Activated CD4-positive, alpha-beta T cell treated with anti-CD3 and anti-CD28 coated beads, Interleukin-2, amount 10 ng/mL, durations not matched to agents 7 days and 5 days (primary cell): Measurements from ENCODE around the gene ZNF681. TPM values are rescaled to one million over a fixed set of nuclear protein-coding genes. Genes with fewer than 3 reads are reported as not detected.

Experiments used
- CTCF ChIA-PET: fragments of 350-600 bp; sonication (Branson Sonifier 250); formaldehyde crosslinking; loops from one replicate; lab custom pipeline; 2021; ENCODE audit warnings: antibody characterized with exemption; lab: Charles Lee
- POLR2A ChIA-PET: fragments of 350-600 bp; sonication (Branson Sonifier 250); formaldehyde crosslinking; loops from one replicate; lab custom pipeline; 2021; ENCODE audit warnings: antibody characterized with exemption; lab: Charles Lee
- DNase-seq: peaks from one replicate; pipeline ENCODE4 v3.0.0-alpha.2; 2020
- H3K27ac Mint-ChIP-seq: one replicate; pipeline ENCODE4 v1.8.0; 2021; ENCODE audit warnings: mild to moderate bottlenecking, moderate library complexity, mixed read lengths
- H3K27me3 Mint-ChIP-seq: one replicate; pipeline ENCODE4 v1.8.0; 2021; ENCODE audit warnings: mixed read lengths
- H3K36me3 Mint-ChIP-seq: one replicate; pipeline ENCODE4 v1.8.0; 2021; ENCODE audit warnings: low read depth, mixed read lengths
- H3K4me1 Mint-ChIP-seq: one replicate; pipeline ENCODE4 v1.8.0; 2021; ENCODE audit warnings: mixed read lengths
- H3K4me3 Mint-ChIP-seq: one replicate; pipeline ENCODE4 v1.8.0; 2021; ENCODE audit warnings: mild to moderate bottlenecking, moderate library complexity, mixed read lengths
- H3K9me3 Mint-ChIP-seq: one replicate; pipeline ENCODE4 v1.8.0; 2021; ENCODE audit warnings: mixed read lengths
- total RNA-seq, 2 experiments: library from RNA; stranded (reverse); gene quantifications; one replicate each; pipeline ENCODE4 v1.2.3, GENCODE V29; 2021

The ZNF681 gene
- total RNA-seq = 1 to 10 TPM; 4.6 to 5.2 TPM

DNA sequence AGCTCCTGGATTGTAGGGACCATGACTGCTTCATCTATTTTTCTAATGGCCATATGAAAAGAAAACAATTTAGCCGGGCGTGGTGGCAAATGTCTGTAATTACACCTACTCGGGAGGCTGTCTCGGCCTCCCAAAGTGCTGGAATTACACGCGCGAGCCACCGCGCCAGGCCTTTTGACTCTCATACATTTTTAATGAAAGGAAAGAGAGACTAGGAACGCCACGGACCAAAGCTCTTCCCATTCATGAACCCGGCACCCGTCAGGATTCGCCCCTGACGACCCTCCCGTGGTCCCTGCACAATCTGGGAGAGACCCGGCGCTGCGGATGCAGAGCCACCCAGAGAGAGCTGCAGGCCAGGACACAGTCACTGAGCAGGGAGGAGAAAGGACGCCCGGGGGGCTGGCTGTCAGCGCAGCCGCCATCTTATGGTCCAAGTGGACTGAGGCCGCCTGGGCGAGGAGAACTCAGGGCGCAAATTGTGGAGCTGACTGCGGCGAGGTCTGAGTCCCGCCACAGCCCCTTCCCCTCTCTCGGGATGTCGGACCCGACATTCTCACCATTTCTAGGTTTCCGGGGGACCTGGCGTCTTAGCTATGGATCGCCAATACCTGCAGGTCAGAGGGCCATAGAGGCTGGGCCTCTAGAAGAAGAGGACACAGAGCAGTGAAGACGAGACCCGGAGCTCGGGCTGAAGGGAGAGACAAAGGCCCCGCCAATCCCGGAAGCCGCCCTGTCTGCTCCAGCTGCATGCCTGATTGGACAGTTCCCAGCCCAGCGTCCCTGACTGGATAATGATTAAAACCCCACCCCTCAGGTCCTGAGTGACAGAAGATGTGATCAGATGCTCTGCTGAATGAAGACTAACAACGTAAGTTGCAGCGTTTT, at the start of gene ZNF681:
ZNF681 (minus strand) TSS at position 705 of the 888 bp plus-strand sequence; CDS start at position 563, 142 bp downstream.
- Mint-ChIP-seq H3K4me3 (peak within 1 kb of the TSS; percentile 94), H3K27ac (peak within 1 kb of the TSS; percentile 97), H3K36me3 (peaks cover 34% of the 10 kb centered on the region), H3K4me1 (peaks cover 30% of the 10 kb centered on the region), H3K27me3 (no peaks in the 10 kb centered on the region), H3K9me3 (peaks cover 29% of the 10 kb centered on the region)
- DNase-seq = peak; percentile 93
- ChIA-PET POLR2A (interaction anchor here (0.6 to 1.1 kb wide), 2 partner anchors 10 to 156 kb away, joined by 3 to 4 read pairs; partner anchors contain the start of gene ZNF726), CTCF (interaction anchor here (0.6 to 1.1 kb wide), 3 partner anchors 14 to 1697 kb away, joined by 3 read pairs; no protein-coding TSS in a partner anchor)

DNA sequence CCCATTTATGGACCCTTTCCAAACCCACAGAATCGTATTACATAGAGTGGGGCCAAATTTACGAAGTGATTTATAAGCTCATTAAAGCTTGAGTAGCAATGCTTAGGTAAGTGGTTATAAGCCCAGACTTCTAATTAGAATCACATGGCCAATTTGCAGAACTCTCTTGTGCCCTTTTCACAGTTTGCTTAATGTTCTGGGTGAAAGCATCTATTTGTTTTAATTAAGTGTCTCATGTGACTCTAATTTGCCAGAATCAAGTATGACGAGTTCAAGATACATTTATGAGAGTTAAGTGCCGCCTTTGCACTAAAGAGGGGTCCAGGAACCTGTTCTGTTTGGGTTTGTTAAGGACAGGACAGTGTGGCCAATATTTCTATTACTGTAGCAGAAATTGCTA, 46.0 kb upstream of the ZNF681 start:
- CTCF ChIA-PET = no interaction called here
- H3K36me3 Mint-ChIP-seq = peaks cover 18% of the 10 kb centered on the region

DNA sequence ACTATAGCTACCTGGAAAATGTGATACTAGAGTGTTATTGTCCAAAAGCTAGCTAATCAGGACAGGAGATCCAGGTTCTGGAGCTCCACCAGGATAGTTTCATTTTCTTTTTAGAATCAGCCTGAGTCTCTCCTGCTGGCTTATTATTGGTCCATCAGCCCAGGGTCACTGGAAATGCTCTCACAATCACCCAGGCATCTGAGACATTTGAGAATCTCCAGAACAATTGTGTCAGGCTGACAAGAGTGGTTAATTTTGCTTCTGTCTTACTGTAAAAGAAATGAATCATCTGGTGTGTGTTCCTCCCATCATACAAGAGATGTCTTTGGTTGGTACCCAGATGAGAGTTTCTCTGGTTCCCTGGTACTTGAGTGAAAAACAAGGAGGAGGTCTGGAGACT, 43.6 kb upstream of the ZNF681 start:
- Mint-ChIP-seq H3K36me3 (peaks cover 15% of the 10 kb centered on the region), H3K27me3 (no peaks in the 10 kb centered on the region), H3K4me1 (peaks cover 34% of the 10 kb centered on the region), H3K4me3 (peak overlapping the region; percentile 48), H3K27ac (peak overlapping the region; percentile 74), H3K9me3 (peaks cover 15% of the 10 kb centered on the region)
- POLR2A ChIA-PET = no interaction called here
- no peak for DNase-seq
- CTCF ChIA-PET = interaction anchor here (0.7 kb wide), 1 partner anchor 15 kb away, joined by 3 read pairs; no protein-coding TSS in a partner anchor

More for the DNA sequence above, 46.0 kb upstream of the ZNF681 start:
- no peak overlapping the region for H3K27ac Mint-ChIP-seq
- no peak overlapping the region for H3K4me3 Mint-ChIP-seq
- H3K4me1 Mint-ChIP-seq = peaks cover 23% of the 10 kb centered on the region
- no peak for DNase-seq
- H3K27me3 Mint-ChIP-seq = no peaks in the 10 kb centered on the region
- POLR2A ChIA-PET = no interaction called here
- peaks cover 25% of the 10 kb centered on the region for H3K9me3 Mint-ChIP-seq

DNA sequence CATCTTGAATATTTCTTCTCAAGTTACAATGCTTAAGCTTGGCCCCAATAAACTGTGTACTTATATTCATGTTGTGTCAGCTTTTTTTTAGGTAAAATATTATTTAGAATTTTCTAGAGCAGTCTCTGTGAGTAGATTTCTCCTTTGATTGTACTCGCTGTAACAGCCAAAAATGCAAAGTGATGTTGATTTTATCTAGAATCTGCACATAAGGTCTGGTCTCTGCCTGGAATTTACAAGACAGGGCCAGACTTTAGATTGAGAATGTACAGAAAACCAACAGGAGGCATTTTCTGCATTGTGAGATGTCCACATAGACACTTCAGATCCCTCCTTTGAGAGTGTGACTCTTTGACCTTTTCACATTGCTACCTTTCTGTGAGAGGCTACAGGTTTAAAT, 43.1 kb upstream of the ZNF681 start:
- no peak for DNase-seq
- H3K4me1 Mint-ChIP-seq = peaks cover 34% of the 10 kb centered on the region
- H3K4me3 Mint-ChIP-seq = peak overlapping the region; percentile 48
- CTCF ChIA-PET = interaction anchor here (0.7 kb wide), 1 partner anchor 15 kb away, joined by 3 read pairs; no protein-coding TSS in a partner anchor
- no peaks in the 10 kb centered on the region for H3K27me3 Mint-ChIP-seq
- peaks cover 14% of the 10 kb centered on the region for H3K9me3 Mint-ChIP-seq
- POLR2A ChIA-PET = no interaction called here
- H3K36me3 Mint-ChIP-seq = peaks cover 12% of the 10 kb centered on the region
- peak overlapping the region; percentile 74 for H3K27ac Mint-ChIP-seq

DNA sequence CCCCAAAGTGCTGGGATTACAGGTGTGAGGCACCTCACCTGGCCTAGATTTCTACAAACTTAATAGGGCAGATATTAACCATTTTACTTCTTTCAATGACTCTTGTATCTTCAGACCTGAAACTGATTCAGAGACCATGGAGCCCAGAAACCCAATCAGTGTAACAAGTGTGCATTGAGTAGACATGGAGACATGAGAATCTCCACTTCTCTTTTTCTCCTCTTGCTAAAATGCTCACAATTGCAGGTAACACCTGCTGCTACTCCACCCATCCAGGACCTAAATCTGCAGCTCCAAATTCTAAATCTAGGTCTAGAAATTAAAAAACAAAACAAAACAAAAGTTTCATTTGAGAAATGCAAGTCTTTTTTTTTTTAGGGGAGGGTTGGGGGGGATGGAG, 42.2 kb upstream of the ZNF681 start:
- peaks cover 34% of the 10 kb centered on the region for H3K4me1 Mint-ChIP-seq
- ChIA-PET CTCF (no interaction called here), POLR2A (interaction anchor here (0.6 kb wide), 1 partner anchor 28 kb away, joined by 4 read pairs; no protein-coding TSS in a partner anchor)
- peak overlapping the region; percentile 60 for H3K27ac Mint-ChIP-seq
- peaks cover 14% of the 10 kb centered on the region for H3K36me3 Mint-ChIP-seq
- no peak overlapping the region for H3K4me3 Mint-ChIP-seq
- no peaks in the 10 kb centered on the region for H3K27me3 Mint-ChIP-seq
- peaks cover 20% of the 10 kb centered on the region for H3K9me3 Mint-ChIP-seq
- DNase-seq = no peak

DNA sequence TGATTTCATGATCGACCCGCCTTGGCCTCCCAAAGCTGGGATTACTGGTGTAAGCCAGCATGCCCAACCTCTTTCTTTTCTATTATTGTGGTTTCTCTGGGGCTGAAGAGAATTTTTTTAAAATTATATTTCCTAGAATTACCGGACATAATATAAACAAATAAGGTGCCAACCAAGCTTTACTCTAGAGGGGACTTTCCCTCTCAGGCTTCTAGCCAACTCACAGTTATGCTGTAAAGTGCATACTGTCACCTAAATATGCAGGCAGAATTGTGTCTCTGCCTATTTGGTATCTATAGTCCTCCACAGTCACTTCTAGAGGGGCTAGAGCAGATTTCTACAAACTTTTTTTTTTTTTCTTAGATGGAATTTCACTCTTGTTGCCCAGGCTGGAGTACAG, 41.6 kb upstream of the ZNF681 start:
- POLR2A ChIA-PET = interaction anchor here (0.6 kb wide), 2 partner anchors 28 to 144 kb away, joined by 4 to 6 read pairs; no protein-coding TSS in a partner anchor
- CTCF ChIA-PET = interaction anchor here (0.6 to 1.1 kb wide), 2 partner anchors 54 to 421 kb away, joined by 4 read pairs; no protein-coding TSS in a partner anchor
- Mint-ChIP-seq H3K4me3 (peak overlapping the region; percentile 66), H3K9me3 (peaks cover 20% of the 10 kb centered on the region), H3K4me1 (peaks cover 34% of the 10 kb centered on the region), H3K36me3 (peaks cover 13% of the 10 kb centered on the region), H3K27ac (peak overlapping the region; percentile 46), H3K27me3 (no peaks in the 10 kb centered on the region)
- no peak for DNase-seq

DNA sequence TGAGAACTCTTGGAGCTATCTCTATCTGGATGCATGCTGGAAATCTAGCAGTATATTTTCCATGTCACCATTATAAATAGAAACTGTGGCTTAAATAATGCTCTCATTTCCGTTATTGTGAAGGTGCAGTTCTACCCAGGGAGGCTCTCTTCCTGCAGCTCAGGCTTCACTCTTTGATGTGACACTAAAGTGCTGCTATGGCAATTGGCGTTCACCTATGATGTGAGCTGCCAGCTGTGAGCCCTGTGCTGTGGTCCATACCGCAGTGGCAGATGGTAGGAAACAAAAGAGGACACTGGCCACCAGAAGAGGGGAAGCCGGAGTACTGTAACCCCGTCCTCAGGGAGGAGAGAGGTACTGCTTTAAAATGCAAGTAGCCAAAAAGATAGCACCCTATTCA, 40.6 kb upstream of the ZNF681 start:
- Mint-ChIP-seq H3K27ac (peak overlapping the region; percentile 88), H3K4me1 (peaks cover 34% of the 10 kb centered on the region), H3K36me3 (peaks cover 13% of the 10 kb centered on the region), H3K4me3 (peak overlapping the region; percentile 66), H3K27me3 (no peaks in the 10 kb centered on the region), H3K9me3 (peaks cover 22% of the 10 kb centered on the region)
- peak; percentile 73 for DNase-seq
- POLR2A ChIA-PET = no interaction called here
- CTCF ChIA-PET = interaction anchor here (1.1 kb wide), 1 partner anchor 420 kb away, joined by 4 read pairs; no protein-coding TSS in a partner anchor

DNA sequence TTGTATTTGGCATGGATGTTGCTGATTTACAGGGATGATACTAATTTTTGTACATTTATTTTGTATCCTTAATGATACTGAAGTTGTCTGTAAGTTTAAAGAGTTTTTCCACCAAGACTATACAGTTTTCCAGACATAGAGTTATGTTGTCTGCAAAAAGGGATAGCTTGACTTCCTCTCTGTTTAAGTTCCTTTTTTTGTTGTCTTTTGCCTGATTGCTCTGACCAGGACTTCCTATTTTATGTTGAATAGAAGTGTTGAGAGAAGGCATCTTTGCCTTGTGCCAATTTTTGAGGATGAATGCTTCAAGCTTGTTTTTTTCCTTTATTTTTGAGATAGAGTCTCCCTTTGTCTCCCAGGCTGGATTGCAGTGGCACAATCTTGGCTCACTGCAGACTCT, 36.8 kb upstream of the ZNF681 start:
- DNase-seq = no peak
- CTCF ChIA-PET = no interaction called here
- Mint-ChIP-seq H3K4me1 (peaks cover 16% of the 10 kb centered on the region), H3K27me3 (no peaks in the 10 kb centered on the region), H3K9me3 (peaks cover 24% of the 10 kb centered on the region), H3K4me3 (no peak overlapping the region), H3K36me3 (peaks cover 10% of the 10 kb centered on the region), H3K27ac (no peak overlapping the region)
- POLR2A ChIA-PET = no interaction called here

DNA sequence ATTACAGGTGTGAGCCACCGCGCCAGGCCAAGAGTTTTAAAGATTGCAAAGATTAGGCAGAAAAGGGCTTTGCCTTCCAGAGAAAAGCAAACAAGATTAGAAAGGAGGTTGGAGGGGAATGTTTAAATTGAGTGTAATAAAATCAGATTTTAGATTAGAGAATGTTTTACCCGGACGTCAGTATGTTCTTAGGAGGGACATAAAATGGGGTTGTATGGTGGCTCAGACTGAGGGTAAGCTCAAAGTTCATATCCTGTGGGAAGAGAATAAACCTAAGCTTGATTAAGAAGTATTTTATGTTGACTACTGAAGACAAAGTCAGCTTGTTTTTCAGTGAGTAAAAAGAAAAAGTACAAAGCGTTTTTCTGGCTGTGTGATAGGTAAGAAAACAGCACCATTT, 34.1 kb upstream of the ZNF681 start:
- H3K27ac Mint-ChIP-seq = no peak overlapping the region
- H3K4me1 Mint-ChIP-seq = no peaks in the 10 kb centered on the region
- H3K27me3 Mint-ChIP-seq = no peaks in the 10 kb centered on the region
- peaks cover 25% of the 10 kb centered on the region for H3K9me3 Mint-ChIP-seq
- POLR2A ChIA-PET = no interaction called here
- H3K4me3 Mint-ChIP-seq = no peak overlapping the region
- H3K36me3 Mint-ChIP-seq = peaks cover 21% of the 10 kb centered on the region
- CTCF ChIA-PET = interaction anchor here (0.7 kb wide), 1 partner anchor 30 kb away, joined by 3 read pairs; no protein-coding TSS in a partner anchor
- no peak for DNase-seq

DNA sequence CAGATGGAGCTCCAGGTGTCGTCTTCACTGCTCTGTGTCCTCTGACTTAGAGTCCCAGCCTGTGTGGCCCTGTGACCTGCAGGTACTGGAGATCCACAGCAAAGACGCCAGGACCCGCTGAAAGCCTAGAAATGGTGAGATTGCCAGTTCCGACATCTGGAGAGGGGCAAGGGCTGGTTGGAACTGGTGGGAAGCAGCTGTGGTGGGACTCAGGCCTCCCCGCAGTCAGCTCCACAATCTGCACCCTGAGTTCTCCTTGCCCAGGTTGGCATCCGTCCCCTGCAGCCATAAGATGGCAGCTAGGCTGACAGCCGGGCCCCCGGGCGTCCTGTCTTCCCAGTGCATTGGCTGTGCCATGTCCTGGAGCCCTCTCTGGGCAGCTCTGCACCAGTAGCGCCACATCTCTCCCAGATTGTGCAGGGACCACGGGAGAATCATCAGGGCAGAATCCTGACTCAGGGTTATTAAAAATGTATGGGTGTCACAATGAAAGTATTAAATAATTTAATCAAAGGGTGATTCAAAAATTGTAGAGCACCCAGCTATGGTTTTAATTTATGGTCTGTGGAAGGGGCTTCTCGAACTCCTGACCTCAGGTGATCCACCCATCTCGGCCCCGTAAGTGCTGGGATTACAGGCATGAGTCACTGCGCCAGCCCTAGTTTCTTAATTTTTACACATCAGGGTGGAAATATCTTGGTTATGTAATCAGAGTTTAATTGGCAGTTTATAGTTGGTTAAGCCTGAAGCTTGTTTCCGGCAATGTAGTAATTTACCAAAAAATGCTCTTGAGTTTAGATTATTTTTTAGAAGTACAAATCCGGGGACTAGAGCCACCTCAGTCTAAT, 32.2 kb upstream of the ZNF681 start:
- no peak for DNase-seq
- ChIA-PET POLR2A (no interaction called here), CTCF (no interaction called here)
- Mint-ChIP-seq H3K4me3 (no peak overlapping the region), H3K27me3 (no peaks in the 10 kb centered on the region), H3K36me3 (peaks cover 28% of the 10 kb centered on the region), H3K9me3 (peaks cover 21% of the 10 kb centered on the region), H3K4me1 (no peaks in the 10 kb centered on the region), H3K27ac (no peak overlapping the region)

DNA sequence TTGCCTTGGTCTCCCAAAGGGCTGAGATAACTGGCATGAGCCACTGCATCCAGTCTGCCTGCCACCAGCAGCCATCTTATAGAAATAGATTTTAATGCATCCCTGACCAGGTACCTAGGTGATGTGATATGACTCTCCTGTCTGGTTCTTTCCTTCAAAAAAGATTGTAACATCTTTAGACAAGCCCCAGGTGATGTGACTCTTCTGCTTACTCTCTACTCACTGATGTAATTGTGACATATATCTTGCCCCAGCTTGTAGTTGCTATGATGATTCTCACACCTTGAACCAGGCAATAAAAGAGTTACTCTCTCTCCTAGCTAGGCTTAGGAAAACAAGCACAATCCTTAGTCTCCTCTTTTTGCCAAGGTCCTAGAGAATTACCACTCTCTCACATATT, 30.6 kb upstream of the ZNF681 start:
- peaks cover 17% of the 10 kb centered on the region for H3K9me3 Mint-ChIP-seq
- ChIA-PET CTCF (no interaction called here), POLR2A (no interaction called here)
- H3K4me1 Mint-ChIP-seq = peaks cover 3% of the 10 kb centered on the region
- no peak for DNase-seq
- no peak overlapping the region for H3K4me3 Mint-ChIP-seq
- peaks cover 38% of the 10 kb centered on the region for H3K36me3 Mint-ChIP-seq
- no peak overlapping the region for H3K27ac Mint-ChIP-seq
- no peaks in the 10 kb centered on the region for H3K27me3 Mint-ChIP-seq

DNA sequence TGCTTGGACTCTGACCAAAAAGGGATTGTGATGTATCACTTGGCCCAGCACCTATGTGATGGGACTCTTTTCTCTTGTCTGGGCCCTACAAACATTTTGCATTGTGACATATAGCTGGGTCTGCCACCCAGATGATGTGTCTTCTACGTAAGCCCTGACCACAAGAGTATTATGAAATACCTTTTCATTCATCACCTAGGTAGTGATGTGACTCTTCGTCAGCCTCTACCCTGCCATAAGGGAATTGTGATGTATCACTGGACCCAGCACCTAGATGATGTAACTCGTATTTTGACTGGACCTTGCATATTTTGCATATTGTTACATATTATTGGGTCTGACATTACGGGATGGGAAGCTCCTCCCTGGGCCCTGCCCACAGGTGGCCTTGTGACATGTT, 29.7 kb upstream of the ZNF681 start:
- Mint-ChIP-seq H3K27me3 (no peaks in the 10 kb centered on the region), H3K27ac (no peak overlapping the region), H3K4me3 (no peak overlapping the region), H3K36me3 (peaks cover 45% of the 10 kb centered on the region), H3K4me1 (peaks cover 11% of the 10 kb centered on the region), H3K9me3 (peaks cover 22% of the 10 kb centered on the region)
- POLR2A ChIA-PET = no interaction called here
- CTCF ChIA-PET = no interaction called here
- DNase-seq = no peak
